ENCODE measurements around the gene LAPTM5.

DNA sequence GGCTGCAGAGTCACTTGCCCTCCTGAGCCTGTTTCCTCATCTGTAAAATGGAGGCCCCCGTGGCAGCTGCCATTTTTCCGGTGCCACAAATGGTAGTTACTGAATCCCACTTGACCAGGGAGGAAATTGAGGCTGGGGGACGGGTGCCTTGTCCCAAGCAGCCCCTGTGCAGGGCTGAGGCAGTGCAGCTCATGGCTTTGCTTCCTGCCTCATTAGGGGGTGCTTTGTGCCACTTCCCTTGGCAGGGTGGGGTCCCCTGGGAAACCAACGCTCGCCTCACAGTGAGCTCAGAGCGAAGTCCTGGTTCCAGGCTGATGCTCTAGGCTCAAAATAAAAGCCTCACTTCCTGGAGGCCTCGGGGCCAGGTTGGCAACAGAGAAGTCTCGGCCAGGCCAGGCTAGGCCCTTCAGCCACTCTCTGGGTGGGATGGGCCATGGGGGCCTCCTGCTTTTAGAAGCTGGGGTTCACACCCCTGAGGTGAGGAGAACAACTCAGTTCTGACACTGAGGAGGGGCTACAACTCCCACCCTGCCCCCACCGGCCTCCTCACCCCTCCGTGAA, 6.8 kb downstream of the LAPTM5 start:
- TF ChIP-seq POLR2AphosphoS5 (IDR thresholded peaks at IDR 0.05; ENCODE audit: low read depth, low read length) (no peak), REST (IDR thresholded peaks at IDR 0.05; ENCODE audit: insufficient read depth in 1 of 2, low read depth in 2 of 2, low read length in 2 of 2) (no peak), SIN3A (IDR thresholded peaks at IDR 0.05; ENCODE audit: borderline replicate concordance, insufficient read depth, low read length) (no peak), TAF1 (IDR thresholded peaks at IDR 0.05; ENCODE audit: borderline replicate concordance, insufficient read depth, low read length) (no peak), FOXP2 (optimal IDR thresholded peaks at IDR 0.05; ENCODE audit: borderline replicate concordance, extremely low read depth, extremely low read length, insufficient read depth) (no peak)
